ENCODE measurements around the gene SLC25A27. TPM values are rescaled to one million over a fixed set of nuclear protein-coding genes. Genes with fewer than 3 reads are reported as not detected.
A peak's percentile ranks its signal among the peaks of the same experiment; 100 is the strongest.

The SLC25A27 gene
- total RNA-seq, 2 donors from 2014 or later = 12.8 to 18.1 TPM

DNA sequence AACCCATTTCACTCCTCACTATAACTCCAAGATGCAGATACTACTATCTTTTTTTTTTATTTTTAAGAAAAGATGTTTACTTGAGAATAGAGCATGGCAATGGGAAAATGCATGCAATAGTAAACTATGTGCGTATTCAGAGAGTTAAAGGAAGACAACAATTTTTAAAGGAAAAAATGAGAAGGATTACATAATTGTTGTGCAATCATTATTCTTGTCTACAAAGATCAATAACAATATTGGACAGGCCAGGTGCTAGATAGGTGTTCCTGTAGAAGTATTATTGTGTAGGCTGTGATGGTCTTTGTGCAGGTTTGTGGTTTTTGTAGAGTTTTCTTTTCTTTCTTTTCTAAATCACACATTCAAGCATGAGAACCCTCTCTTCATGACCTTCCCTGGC lies 20.7 kb upstream of the SLC25A27 start:
- 83 to 95% methylated on average over 1 of the region's 1 CpG for WGBS, 2 experiments (ENCODE audit: insufficient coverage in 1 of 2, insufficient read length in 1 of 2)
- H3K9ac ChIP-seq (ENCODE audit: extremely low read depth, low read length, poor library complexity, severe bottlenecking) = no peak overlapping the region
- no peaks in the 10 kb centered on the region for H3K4me1 ChIP-seq (ENCODE audit: control insufficient read depth, insufficient read depth, low read length)
- H3K36me3 Mint-ChIP-seq (ENCODE audit: low read depth) = no peaks in the 10 kb centered on the region
- TF ChIP-seq, protein P1, sequence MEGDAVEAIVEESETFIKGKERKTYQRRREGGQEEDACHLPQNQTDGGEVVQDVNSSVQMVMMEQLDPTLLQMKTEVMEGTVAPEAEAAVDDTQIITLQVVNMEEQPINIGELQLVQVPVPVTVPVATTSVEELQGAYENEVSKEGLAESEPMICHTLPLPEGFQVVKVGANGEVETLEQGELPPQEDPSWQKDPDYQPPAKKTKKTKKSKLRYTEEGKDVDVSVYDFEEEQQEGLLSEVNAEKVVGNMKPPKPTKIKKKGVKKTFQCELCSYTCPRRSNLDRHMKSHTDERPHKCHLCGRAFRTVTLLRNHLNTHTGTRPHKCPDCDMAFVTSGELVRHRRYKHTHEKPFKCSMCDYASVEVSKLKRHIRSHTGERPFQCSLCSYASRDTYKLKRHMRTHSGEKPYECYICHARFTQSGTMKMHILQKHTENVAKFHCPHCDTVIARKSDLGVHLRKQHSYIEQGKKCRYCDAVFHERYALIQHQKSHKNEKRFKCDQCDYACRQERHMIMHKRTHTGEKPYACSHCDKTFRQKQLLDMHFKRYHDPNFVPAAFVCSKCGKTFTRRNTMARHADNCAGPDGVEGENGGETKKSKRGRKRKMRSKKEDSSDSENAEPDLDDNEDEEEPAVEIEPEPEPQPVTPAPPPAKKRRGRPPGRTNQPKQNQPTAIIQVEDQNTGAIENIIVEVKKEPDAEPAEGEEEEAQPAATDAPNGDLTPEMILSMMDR (conservative IDR thresholded peaks at IDR 0.05) = no peak
- H3K9me3 Mint-ChIP-seq = no peaks in the 10 kb centered on the region
- H3K4me3 Mint-ChIP-seq = no peak overlapping the region
- H3K27ac Mint-ChIP-seq = no peak overlapping the region
- H3K27me3 ChIP-seq (ENCODE audit: control insufficient read depth, insufficient read depth, low read length, poor library complexity, severe bottlenecking) = no peaks in the 10 kb centered on the region
- DNase-seq = no peak
- no peak overlapping the region for H3K4me3 ChIP-seq (ENCODE audit: low read length)
- H3K27ac ChIP-seq (ENCODE audit: low read depth, low read length) = no peak overlapping the region
- H3K9me3 ChIP-seq (ENCODE audit: control insufficient read depth, low read length) = no peaks in the 10 kb centered on the region
- H3K36me3 ChIP-seq (ENCODE audit: control insufficient read depth, insufficient read depth, low read length) = no peaks in the 10 kb centered on the region
- no peaks in the 10 kb centered on the region for H3K27me3 Mint-ChIP-seq (ENCODE audit: insufficient read depth)
- H3K4me1 Mint-ChIP-seq = peaks cover 3% of the 10 kb centered on the region

DNA sequence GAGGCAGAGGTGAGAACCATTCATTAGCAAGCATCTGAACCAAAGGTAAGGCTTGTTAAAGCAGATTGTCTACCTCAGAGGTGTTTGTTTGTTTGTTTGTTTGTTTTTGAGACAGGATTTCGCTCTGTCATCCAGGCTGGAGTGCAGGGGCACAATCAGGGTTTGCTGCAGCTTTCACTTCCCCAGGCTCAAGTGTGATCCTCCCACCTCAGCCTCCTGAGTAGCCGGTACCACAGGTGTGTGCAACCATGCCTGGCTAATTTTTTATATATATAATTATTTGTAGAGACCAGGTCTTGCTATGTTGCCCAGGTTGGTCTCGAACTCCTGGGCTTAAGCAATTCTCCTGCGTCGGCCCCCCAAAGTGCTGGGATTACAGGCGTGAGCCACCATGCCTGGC lies 17.3 kb upstream of the SLC25A27 start:
- Mint-ChIP-seq H3K9me3 (no peaks in the 10 kb centered on the region), H3K27me3 (ENCODE audit: insufficient read depth) (no peaks in the 10 kb centered on the region), H3K4me1 (peaks cover 20% of the 10 kb centered on the region), H3K36me3 (ENCODE audit: low read depth) (no peaks in the 10 kb centered on the region), H3K27ac (peak overlapping the region; percentile 67), H3K4me3 (no peak overlapping the region)
- TF ChIP-seq, protein P1 (conservative IDR thresholded peaks at IDR 0.05) = no peak
- Histone ChIP-seq H3K27me3 (ENCODE audit: control insufficient read depth, insufficient read depth, low read length, poor library complexity, severe bottlenecking) (no peaks in the 10 kb centered on the region), H3K9me3 (ENCODE audit: control insufficient read depth, low read length) (no peaks in the 10 kb centered on the region), H3K9ac (ENCODE audit: extremely low read depth, low read length, poor library complexity, severe bottlenecking) (no peak overlapping the region), H3K4me1 (ENCODE audit: control insufficient read depth, insufficient read depth, low read length) (no peaks in the 10 kb centered on the region), H3K27ac (ENCODE audit: low read depth, low read length) (no peak overlapping the region), H3K4me3 (ENCODE audit: low read length) (no peak overlapping the region), H3K36me3 (ENCODE audit: control insufficient read depth, insufficient read depth, low read length) (no peaks in the 10 kb centered on the region)
- 83 to 89% methylated on average over 4 to 6 of the region's 6 CpGs for WGBS, 2 experiments (ENCODE audit: insufficient coverage in 1 of 2, insufficient read length in 1 of 2)
- no peak for DNase-seq

DNA sequence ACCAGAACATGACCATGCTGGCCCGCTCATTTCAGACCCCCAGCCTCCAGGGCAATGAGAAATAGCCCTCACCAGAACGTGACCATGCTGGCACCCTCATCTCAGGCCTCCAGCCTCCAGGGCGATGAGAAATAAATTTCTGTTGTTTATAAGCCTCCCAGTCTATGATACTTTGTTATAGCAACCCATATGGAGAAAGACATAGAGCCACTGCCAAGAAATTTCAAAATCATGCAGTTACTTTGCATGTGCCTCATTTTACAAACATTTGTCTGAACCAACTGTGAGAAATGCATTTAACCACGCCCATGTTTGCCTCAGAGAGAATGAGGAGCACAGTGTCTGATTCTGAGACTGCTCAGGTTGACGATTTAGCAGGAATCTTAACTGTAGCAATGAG lies 15.6 kb upstream of the SLC25A27 start:
- no peaks in the 10 kb centered on the region for H3K4me1 ChIP-seq (ENCODE audit: control insufficient read depth, insufficient read depth, low read length)
- H3K36me3 ChIP-seq (ENCODE audit: control insufficient read depth, insufficient read depth, low read length) = no peaks in the 10 kb centered on the region
- no peak overlapping the region for H3K4me3 ChIP-seq (ENCODE audit: low read length)
- no peak overlapping the region for H3K9ac ChIP-seq (ENCODE audit: extremely low read depth, low read length, poor library complexity, severe bottlenecking)
- H3K27me3 ChIP-seq (ENCODE audit: control insufficient read depth, insufficient read depth, low read length, poor library complexity, severe bottlenecking) = no peaks in the 10 kb centered on the region
- WGBS, 2 experiments (ENCODE audit: insufficient coverage in 1 of 2, insufficient read length in 1 of 2) = 89 to 91% methylated on average over 2 to 5 of the region's 5 CpGs
- Mint-ChIP-seq H3K9me3 (no peaks in the 10 kb centered on the region), H3K27me3 (ENCODE audit: insufficient read depth) (no peaks in the 10 kb centered on the region), H3K27ac (no peak overlapping the region), H3K4me1 (peaks cover 20% of the 10 kb centered on the region), H3K4me3 (no peak overlapping the region), H3K36me3 (ENCODE audit: low read depth) (no peaks in the 10 kb centered on the region)
- TF ChIP-seq, protein P1 (conservative IDR thresholded peaks at IDR 0.05) = no peak
- no peak for DNase-seq
- no peak overlapping the region for H3K27ac ChIP-seq (ENCODE audit: low read depth, low read length)
- H3K9me3 ChIP-seq (ENCODE audit: control insufficient read depth, low read length) = no peaks in the 10 kb centered on the region

Measured in endodermal cell (in vitro differentiated cells).